PC-3 (cell line): ENCODE measurements around the gene LYPD1. TPM values are rescaled to one million over a fixed set of nuclear protein-coding genes. Genes with fewer than 3 reads are reported as not detected.

Source experiments
- ATAC-seq: fragments of 200-7000 bp; cut with Tn5 transposase; 2 replicates; pipeline ENCODE4 v1.9.1; 2020; ENCODE audit warnings: mild to moderate bottlenecking, moderate library complexity
- Bru-seq: library from RNA; stranded (reverse); fragments of 400-500 nt; gene quantifications from one replicate; lab custom pipeline; 2021; lab: Mats Ljungman, UMichigan
- BruChase-seq, 2 experiments: library from RNA; stranded (reverse); fragments of 400-500 nt; gene quantifications; one replicate each; lab custom pipeline; 2021; lab: Mats Ljungman, UMichigan
- BruUV-seq: library from RNA; stranded (reverse); fragments of 400-500 nt; replicated peaks from 2 replicates; lab custom pipeline; 2021; lab: Mats Ljungman, UMichigan
- CTCF ChIA-PET: fragments of 300-600 bp; sonication (Branson Sonifier 250); formaldehyde crosslinking; loops from one replicate; lab custom pipeline; 2022; ENCODE audit warnings: antibody characterized with exemption; lab: Charles Lee
- POLR2A ChIA-PET: fragments of 300-600 bp; sonication (Branson Sonifier 250); formaldehyde crosslinking; loops from one replicate; lab custom pipeline; 2022; ENCODE audit warnings: antibody characterized with exemption; ENCODE audit not compliant: unreplicated experiment; lab: Charles Lee
- DNase-seq: peaks from one replicate; pipeline ENCODE4 v3.0.0-alpha.2; 2015
- H2AFZ ChIP-seq: fragments of 300-600 bp; sonication (generic); 2 replicates; pipeline ENCODE4 v1.6.0; 2016; ENCODE audit warnings: antibody characterized with exemption, low read length
- H3F3A ChIP-seq: fragments of 300-600 bp; sonication (generic); one replicate; pipeline ENCODE4 v1.6.0; 2017; ENCODE audit warnings: antibody characterized with exemption, low read length, control low read depth, mild to moderate bottlenecking; ENCODE audit not compliant: unreplicated experiment
- H3K27ac ChIP-seq: fragments of 300-600 bp; sonication (generic); 2 replicates; pipeline ENCODE4 v1.5.1; 2016; ENCODE audit warnings: mild to moderate bottlenecking, low read length
- H3K27me3 ChIP-seq: fragments of 300-600 bp; sonication (generic); 2 replicates; pipeline ENCODE4 v1.6.1; 2016; ENCODE audit warnings: low read length, mixed read lengths
- H3K36me3 ChIP-seq: fragments of 300-600 bp; sonication (generic); 2 replicates; pipeline ENCODE4 v1.6.1; 2016; ENCODE audit warnings: low read depth, mixed run types, low read length, mixed read lengths
- H3K4me1 ChIP-seq: fragments of 300-600 bp; sonication (generic); 2 replicates; pipeline ENCODE4 v1.5.1; 2016; ENCODE audit warnings: low read length; ENCODE audit not compliant: insufficient read depth
- H3K4me2 ChIP-seq: fragments of 300-600 bp; sonication (generic); 2 replicates; pipeline ENCODE4 v1.6.0; 2016; ENCODE audit warnings: low read length
- H3K4me3 ChIP-seq: fragments of 300-600 bp; sonication (generic); 2 replicates; pipeline ENCODE4 v1.5.1; 2016; ENCODE audit warnings: mild to moderate bottlenecking, low read length, mixed read lengths
- H3K79me2 ChIP-seq: fragments of 300-600 bp; sonication (generic); 2 replicates; pipeline ENCODE4 v1.6.1; 2017; ENCODE audit warnings: low read length, mixed read lengths
- H3K9ac ChIP-seq: fragments of 300-600 bp; sonication (generic); 2 replicates; pipeline ENCODE4 v1.6.0; 2016; ENCODE audit warnings: mild to moderate bottlenecking, low read length
- H3K9me2 ChIP-seq: fragments of 300-600 bp; sonication (generic); replicated peaks from 2 replicates; pipeline ENCODE4 v1.6.1; 2016; ENCODE audit warnings: mixed run types, low read length, mixed read lengths
- H3K9me3 ChIP-seq: fragments of 300-600 bp; sonication (generic); 2 replicates; pipeline ENCODE4 v1.6.1; 2016; ENCODE audit warnings: low read length, mixed read lengths
- H4K20me1 ChIP-seq: fragments of 300-600 bp; sonication (generic); 2 replicates; pipeline ENCODE4 v1.6.1; 2016; ENCODE audit warnings: low read length, mixed read lengths
- CTCF ChIP-seq: fragments of 300-600 bp; sonication (generic); conservative IDR thresholded peaks from 2 replicates; pipeline ENCODE4 v1.5.1; 2017; ENCODE audit warnings: antibody characterized with exemption, low read depth, mild to moderate bottlenecking, low read length
- EZH2 ChIP-seq: fragments of 300-600 bp; sonication (generic); IDR thresholded peaks from one replicate; pipeline ENCODE4 v1.6.1; 2017; ENCODE audit warnings: antibody characterized with exemption, mild to moderate bottlenecking, low read length; ENCODE audit not compliant: unreplicated experiment
- EZH2phosphoT487 ChIP-seq: fragments of 300-600 bp; sonication (generic); IDR thresholded peaks from 2 replicates; pipeline ENCODE4 v1.6.1; 2018; ENCODE audit warnings: mild to moderate bottlenecking, antibody characterized with exemption, low read length, borderline replicate concordance
- intact Hi-C: fragments of 100-400 bp; cut with micrococcal nuclease; formaldehyde crosslinking; loops from 2 replicates; pipeline ENCODE4 v1.9.0; 2023
- long read RNA-seq: library from polyadenylated mRNA; unstranded; transcript quantifications from one replicate; pipeline ENCODE4 v2.0.0, GENCODE V29; 2021; ENCODE audit not compliant: unreplicated experiment
- total RNA-seq: library from RNA; depleted of rRNA; stranded (reverse); fragments of >200 nt; gene quantifications from 2 replicates; pipeline ENCODE4 v1.2.3, GENCODE V29; 2014; rRNA removed

LYPD1 gene
- total RNA-seq (16.1 and 18.7 TPM in 2 replicates), Bru-seq, nascent RNA (percentile 52 among the genes with signal in this experiment), BruChase-seq, experiment 1, labeled RNA remaining after a 6-hour chase (percentile 50 among the genes with signal in this experiment), BruChase-seq, experiment 2, labeled RNA remaining after a 2-hour chase (percentile 45 among the genes with signal in this experiment)
- long read RNA-seq, transcript LYPD1-202 (3 exons, 1,891 nt), result major isoform, 27 of 46 reads
- long read RNA-seq, partial matches to known transcripts, result 3 of 46 reads
- long read RNA-seq, other reads (novel, unspliced or antisense), result 15 of 46 reads

- POLR2A ChIA-PET, result interaction anchor here (0.5 to 0.7 kb wide), 2 partner anchors 123 to 316 kb away, joined by 3 to 9 read pairs; no protein-coding TSS in a partner anchor
- BruUV-seq, result no TSS peak
- H3K9me3 ChIP-seq, result no peaks in the 10 kb centered on the region
- peak within 1 kb of the TSS; percentile 13; the same call in 1 of the 2 replicates for H3K27ac ChIP-seq
- H3K4me3 ChIP-seq, result peak within 1 kb of the TSS; percentile 78
- peak; percentile 39 for ATAC-seq
- H3K4me1 ChIP-seq, result peaks cover 24% of the 10 kb centered on the region
- no peaks in the 10 kb centered on the region for H3K36me3 ChIP-seq
- no peaks in the 10 kb centered on the region for H4K20me1 ChIP-seq
- TF ChIP-seq CTCF (no peak), EZH2 (no peak), EZH2phosphoT487 (no peak)
- H3F3A ChIP-seq, result no peaks in the 10 kb centered on the region
- peak within 1 kb of the TSS; percentile 84 for H2AFZ ChIP-seq
- intact Hi-C loops, result loop anchor here (1.0 to 10.0 kb wide), 10 partner anchors 123 to 1175 kb away; partner anchors contain the start of gene NCKAP5
- DNase-seq, result peak; percentile 45
- CTCF ChIA-PET, result interaction anchor here (1.1 kb wide), 1 partner anchor 477 kb away, joined by 3 read pairs; no protein-coding TSS in a partner anchor
- H3K27me3 ChIP-seq, result no peaks in the 10 kb centered on the region
- H3K79me2 ChIP-seq, result no peaks in the 10 kb centered on the region
- peak within 1 kb of the TSS; percentile 98 for H3K4me2 ChIP-seq
- H3K9ac ChIP-seq, result peak within 1 kb of the TSS; percentile 4; the same call in 1 of the 2 replicates
- H3K9me2 ChIP-seq, result no peaks in the 10 kb centered on the region
These were observed at the start of gene LYPD1 for GRCh38 chr2:132669908-132670495. TSS of gene LYPD1 (minus strand) at chr2:132670205. CDS start at chr2:132669932, 273 bp downstream.

GRCh38 chr2:132719480-132719879, 49.5 kb upstream of the LYPD1 start:
- intact Hi-C loops, result no loop called here
- no peak overlapping the region for H2AFZ ChIP-seq
- no peaks in the 10 kb centered on the region for H3K27me3 ChIP-seq
- no peaks in the 10 kb centered on the region for H3K79me2 ChIP-seq
- no peak overlapping the region for H3K4me2 ChIP-seq
- CTCF ChIA-PET, result no interaction called here
- DNase-seq (no peak), ATAC-seq (no peak)
- H3K4me1 ChIP-seq, result peaks cover 6% of the 10 kb centered on the region; the same call in 1 of the 2 replicates
- H3K4me3 ChIP-seq, result no peak overlapping the region
- no peak for TF ChIP-seq CTCF
- TF ChIP-seq EZH2, result no peak
- no peak for TF ChIP-seq EZH2phosphoT487
- no peak overlapping the region for H3K27ac ChIP-seq
- no peaks in the 10 kb centered on the region for H3K9me3 ChIP-seq
- no peak overlapping the region for H3K9ac ChIP-seq
- H4K20me1 ChIP-seq, result no peaks in the 10 kb centered on the region
- no peaks in the 10 kb centered on the region for H3K36me3 ChIP-seq
- BruUV-seq, result no TSS peak
- H3F3A ChIP-seq, result no peaks in the 10 kb centered on the region
- H3K9me2 ChIP-seq, result no peaks in the 10 kb centered on the region
- POLR2A ChIA-PET, result no interaction called here
